ENCODE measurements around the gene PDE6C. TPM values are rescaled to one million over a fixed set of nuclear protein-coding genes. Genes with fewer than 3 reads are reported as not detected.

PDE6C gene
- total and polyA plus RNA-seq, 2 of the 8 experiments (the other 6 are each of a cell fraction or from before 2014, with no cell fraction given), result not detected

- no peak overlapping the region for H2AFZ ChIP-seq (ENCODE audit: low read length)
- no peak overlapping the region for H3K18ac ChIP-seq (ENCODE audit: extremely low read depth, low read length)
- H2BK5ac ChIP-seq (ENCODE audit: low read depth, low read length), result no peak overlapping the region
- no peak overlapping the region for H3K4me3 ChIP-seq (ENCODE audit: extremely low read depth in 1 of 4, insufficient read depth in 2 of 4, low read depth in 3 of 4, low read length in 4 of 4)
- H3K9ac ChIP-seq (replicated peaks in 1 of 4; ENCODE audit: extremely low read depth in 1 of 4, low read depth in 3 of 4, low read length in 3 of 4), result no peak overlapping the region
- TF ChIP-seq ASH2L (IDR thresholded peaks at IDR 0.05; ENCODE audit: low read length), result no peak
- TF ChIP-seq SP1 (IDR thresholded peaks at IDR 0.05; ENCODE audit: low read depth, low read length), result no peak
- TF ChIP-seq USF2 (IDR thresholded peaks at IDR 0.05; ENCODE audit: low read length), result no peak
- no peak for TF ChIP-seq TBP (IDR thresholded peaks at IDR 0.05; ENCODE audit: low read depth, low read length)
- no peak for TF ChIP-seq SAP30 (IDR thresholded peaks at IDR 0.05; ENCODE audit: insufficient read depth, insufficient replicate concordance, low read length)
- TF ChIP-seq POU5F1 (IDR thresholded peaks at IDR 0.05; ENCODE audit: low read depth, low read length), result no peak
- TF ChIP-seq KDM5A (IDR thresholded peaks at IDR 0.05; ENCODE audit: low read length), result no peak
- no peak for TF ChIP-seq E2F6 (IDR thresholded peaks at IDR 0.05)
- TF ChIP-seq CBX5 (IDR thresholded peaks at IDR 0.05; ENCODE audit: low read depth, low read length), result no peak
- no peak overlapping the region for H3K4me2 ChIP-seq (ENCODE audit: insufficient read depth in 1 of 2, low read depth in 2 of 2, low read length in 2 of 2)
- no peak overlapping the region for H4K5ac ChIP-seq (ENCODE audit: insufficient read length, low read depth, low read length)
- FAIRE-seq (no peak), DNase-seq (ENCODE audit: low read depth in 1 of 2, low spot score in 2 of 2) (no peak)
- no peak overlapping the region for H4K8ac ChIP-seq (ENCODE audit: extremely low read depth, insufficient read depth, low read length)
- no peak overlapping the region for H2BK15ac ChIP-seq (ENCODE audit: low read length)
- no peaks in the 10 kb centered on the region for H4K20me1 ChIP-seq (replicated peaks in 1 of 2; ENCODE audit: control insufficient read depth in 1 of 2, insufficient read depth in 2 of 2, low read length in 2 of 2)
- no peaks in the 10 kb centered on the region for H3K23me2 ChIP-seq (ENCODE audit: low read depth, low read length)
- no peak overlapping the region for H3K23ac ChIP-seq (ENCODE audit: insufficient read length)
- no peak overlapping the region for H3K4ac ChIP-seq (replicated peaks; ENCODE audit: insufficient read length, low read depth, low read length)
- no peak overlapping the region for H2BK12ac ChIP-seq (ENCODE audit: low read depth, low read length)
- peaks cover 0 to 75% (median 26%) of the 10 kb centered on the region in 4 experiments; a peak in 7 of 8 replicates for H3K36me3 ChIP-seq (ENCODE audit: control insufficient read depth in 2 of 4, insufficient read depth in 4 of 4, low read length in 3 of 4)
- H4K91ac ChIP-seq (replicated peaks; ENCODE audit: insufficient read length, low read length), result no peak overlapping the region
- H2AK5ac ChIP-seq (ENCODE audit: low read depth, low read length), result no peak overlapping the region
- H3K56ac ChIP-seq (replicated peaks; ENCODE audit: insufficient read length, low read depth, low read length), result no peak overlapping the region
- 91% methylated on average over 2 of the region's 2 CpGs; no CpG with 5 or more reads in 1 of the 2 experiments for WGBS, 2 experiments (ENCODE audit: extremely low coverage in 1 of 2, insufficient coverage in 1 of 2, insufficient read length in 1 of 2, insufficient replicate concordance in 2 of 2, low coverage in 1 of 2, low lambda C conversion rate in 2 of 2, missing lambda C conversion rate in 1 of 2)
- H2BK20ac ChIP-seq (ENCODE audit: low read length), result no peak overlapping the region
- H3K14ac ChIP-seq (ENCODE audit: insufficient read length), result no peak overlapping the region
- ChIA-PET CTCF (ENCODE audit: partially characterized antibody) (interaction anchor here (1.7 to 1.8 kb wide), 2 partner anchors 24 to 120 kb away, joined by 4 to 5 read pairs; no protein-coding TSS in a partner anchor), POLR2A (ENCODE audit: partially characterized antibody) (no interaction called here)
- H3K79me2 ChIP-seq (ENCODE audit: control insufficient read depth in 1 of 2, insufficient read depth in 2 of 2, low read length in 2 of 2), result no peaks in the 10 kb centered on the region
- no peaks in the 10 kb centered on the region for H3K9me3 ChIP-seq (ENCODE audit: insufficient read depth in 2 of 2, low read depth in 1 of 2, low read length in 1 of 2)
- H3K4me1 ChIP-seq (replicated peaks in 1 of 4; ENCODE audit: control insufficient read depth in 3 of 4, insufficient read depth in 4 of 4, low read length in 3 of 4), result no peaks in the 10 kb centered on the region
- H3K27ac ChIP-seq (ENCODE audit: low read depth, low read length), result no peak overlapping the region
- H3K27me3 ChIP-seq (replicated peaks in 1 of 4; ENCODE audit: control insufficient read depth in 3 of 4, extremely low read depth in 1 of 4, insufficient read depth in 3 of 4, low read length in 3 of 4), result no peaks in the 10 kb centered on the region
- no peaks in the 10 kb centered on the region for H3K79me1 ChIP-seq (ENCODE audit: low read depth, low read length)
- no peak overlapping the region for H2BK120ac ChIP-seq (replicated peaks; ENCODE audit: low read depth, low read length)
These were observed 83.4 kb downstream of the PDE6C start for GRCh38 chr10:93695740-93696139.

Measured in H1 (cell line).